HL-60 (cell line): Measurements from ENCODE around the gene CLDN10.

Experiments used
- CTCF ChIP-seq: IDR thresholded peaks from one replicate; pipeline ENCODE4 v1.5.1; 2011; ENCODE audit warnings: low read length, control low read depth, inconsistent platforms; ENCODE audit not compliant: insufficient read depth
- GABPA ChIP-seq: IDR thresholded peaks from 2 replicates; pipeline ENCODE4 v1.6.1; 2012; ENCODE audit warnings: low read depth
- POLR2AphosphoS5 ChIP-seq: IDR thresholded peaks from 2 replicates; pipeline ENCODE4 v1.6.1; 2012; ENCODE audit warnings: low read depth
- SPI1 ChIP-seq: IDR thresholded peaks from 2 replicates; pipeline ENCODE4 v1.6.1; 2012; ENCODE audit warnings: low read depth, mild to moderate bottlenecking, borderline replicate concordance

DNA sequence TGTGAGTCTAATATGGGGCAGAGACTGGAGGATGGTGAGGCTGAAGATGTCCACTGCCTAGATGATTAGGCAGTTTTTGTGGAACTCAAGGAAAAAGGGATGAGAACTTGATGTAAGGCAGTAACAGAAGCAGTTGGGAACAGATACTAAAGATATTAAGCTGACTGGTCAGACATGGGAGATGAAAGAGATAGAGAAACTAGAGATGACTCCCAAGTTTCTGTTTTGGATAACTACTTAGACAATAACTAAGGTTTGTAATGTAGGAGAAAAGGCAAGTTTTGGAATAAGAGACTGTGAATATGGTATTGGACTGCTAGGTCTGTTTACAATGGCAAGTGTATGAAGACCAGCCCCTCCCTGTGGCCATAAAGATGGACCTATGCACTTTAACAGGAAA lies 43.5 kb upstream of the CLDN10 start:
- TF ChIP-seq CTCF (no peak), POLR2AphosphoS5 (no peak), GABPA (no peak), SPI1 (no peak)
